Stimulated activated naive CD4-positive, alpha-beta T cell (primary cell): ENCODE data around the gene ZC3H15.

ENCODE experiments used
- DNase-seq, 6 experiments: peaks; one replicate each; lab custom pipeline; 2025; lab: John Stamatoyannopoulos, UW

Gene ZC3H15

DNA sequence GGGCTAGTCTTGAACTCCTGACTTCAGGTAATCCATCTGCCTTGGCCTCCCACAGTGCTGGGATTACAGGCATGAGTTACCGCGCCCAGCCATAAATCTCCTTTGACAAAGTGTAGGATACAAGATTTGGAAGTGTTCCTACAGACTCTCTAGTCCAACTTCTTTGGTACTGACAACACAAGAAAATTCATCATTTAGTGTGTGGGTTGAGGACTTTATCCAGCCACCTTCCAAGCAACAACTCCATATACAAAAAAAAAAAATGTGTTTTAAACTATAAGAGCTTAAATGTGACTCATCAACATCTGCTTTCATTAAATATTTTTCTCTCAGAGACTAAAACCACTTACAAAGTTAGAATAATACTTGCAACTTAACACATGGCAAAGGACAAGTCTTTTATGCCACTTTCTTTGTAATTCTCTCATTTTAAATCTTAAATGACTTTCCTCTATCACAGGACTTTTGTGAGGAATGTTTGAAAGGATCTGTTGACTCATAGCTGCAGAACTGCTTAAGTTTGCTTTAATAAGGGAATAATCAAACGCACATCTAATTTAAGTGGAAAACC, 57.6 kb downstream of the ZC3H15 start:
- DNase-seq = no peak

DNA sequence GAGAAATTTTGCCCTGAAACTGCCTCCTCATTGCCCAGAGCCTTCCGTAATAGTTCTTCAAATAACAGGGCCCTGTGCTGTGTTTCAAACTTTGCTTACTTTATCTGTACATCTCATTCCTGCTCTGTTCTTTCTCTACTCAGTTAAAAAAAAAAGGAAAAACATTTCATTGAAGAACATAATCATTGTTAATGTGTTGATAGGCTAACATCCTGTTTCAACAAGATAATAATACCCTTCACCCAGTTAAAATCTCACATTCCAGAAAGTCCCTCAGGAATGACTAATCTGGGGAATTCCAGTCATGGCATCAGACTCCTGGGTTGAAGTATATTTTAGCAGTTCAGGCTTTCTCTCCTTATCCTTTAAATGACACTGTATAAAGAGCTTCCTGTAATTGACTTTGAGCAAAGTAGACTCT, 58.2 kb downstream of the ZC3H15 start:
- no peak for DNase-seq

DNA sequence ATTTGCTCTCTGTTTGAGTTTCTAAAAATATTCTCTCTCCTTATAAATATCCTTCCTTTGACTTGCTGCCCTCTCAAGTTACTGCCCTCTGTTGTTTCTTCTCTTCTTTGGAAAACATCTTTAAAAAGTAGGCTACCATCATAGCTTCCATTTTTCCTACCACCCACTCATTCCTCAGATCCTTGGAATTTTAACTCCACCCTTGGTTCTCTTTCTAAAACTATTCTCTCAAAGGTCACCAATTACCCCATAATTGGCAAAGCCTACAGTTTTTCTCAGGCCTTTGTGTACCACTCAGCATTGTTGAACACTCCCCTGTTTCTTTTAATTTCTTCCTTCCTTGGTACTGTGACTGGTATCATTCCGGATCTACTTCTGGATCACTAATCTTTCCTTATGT, 60.8 kb downstream of the ZC3H15 start:
- no peak for DNase-seq

DNA sequence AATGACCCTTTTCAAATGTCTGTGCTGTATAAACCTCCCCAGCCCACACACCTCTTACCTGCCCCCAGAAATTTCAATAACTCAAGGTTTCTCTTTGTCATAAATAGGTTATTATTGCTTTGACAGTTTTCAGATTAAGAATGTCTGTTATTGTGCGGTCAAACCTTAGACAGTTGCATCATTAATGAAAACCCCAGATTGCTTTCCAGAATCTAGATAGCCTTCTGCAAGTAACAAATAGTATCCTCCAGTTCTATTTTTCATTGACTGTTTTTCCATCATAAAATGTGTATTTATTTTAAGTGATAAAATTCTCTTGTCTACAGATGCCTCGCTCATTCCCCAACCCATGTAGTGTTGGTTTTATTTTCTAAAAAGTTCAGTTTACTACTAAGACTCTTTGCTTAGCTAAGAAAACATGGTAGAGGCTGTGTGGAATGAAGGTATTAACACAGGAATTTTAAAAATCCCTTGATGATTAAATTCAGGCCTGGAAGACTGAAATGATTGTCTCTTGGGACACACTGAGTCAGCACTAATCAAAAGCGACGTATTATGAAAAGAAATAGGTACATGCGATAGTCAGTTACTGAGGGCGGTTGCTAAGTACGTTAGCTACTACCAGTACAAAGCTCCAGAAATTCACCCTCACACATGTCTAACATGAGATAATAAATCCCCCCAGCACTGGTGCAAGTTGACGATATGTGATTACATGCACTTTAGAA, 65.4 kb downstream of the ZC3H15 start:
- no peak for DNase-seq

DNA sequence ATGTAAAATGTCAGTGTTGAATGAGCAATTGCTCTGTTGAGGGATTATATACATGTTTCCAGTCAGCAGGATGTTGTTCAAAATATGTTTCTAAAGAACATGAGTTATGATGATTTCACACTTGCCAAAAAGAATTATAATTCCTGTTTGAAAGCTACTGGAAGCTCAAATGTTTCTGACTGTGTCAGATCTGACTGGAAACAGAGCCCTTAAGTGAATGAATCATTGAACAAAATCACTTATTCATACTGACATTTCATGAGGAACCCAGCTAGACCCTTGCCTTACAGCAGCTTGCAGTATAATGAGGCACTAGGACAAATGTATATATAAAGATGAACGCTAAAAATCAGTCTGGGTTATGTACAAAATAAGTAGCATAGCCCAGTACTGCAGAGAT, 68.4 kb downstream of the ZC3H15 start:
- DNase-seq = no peak

DNA sequence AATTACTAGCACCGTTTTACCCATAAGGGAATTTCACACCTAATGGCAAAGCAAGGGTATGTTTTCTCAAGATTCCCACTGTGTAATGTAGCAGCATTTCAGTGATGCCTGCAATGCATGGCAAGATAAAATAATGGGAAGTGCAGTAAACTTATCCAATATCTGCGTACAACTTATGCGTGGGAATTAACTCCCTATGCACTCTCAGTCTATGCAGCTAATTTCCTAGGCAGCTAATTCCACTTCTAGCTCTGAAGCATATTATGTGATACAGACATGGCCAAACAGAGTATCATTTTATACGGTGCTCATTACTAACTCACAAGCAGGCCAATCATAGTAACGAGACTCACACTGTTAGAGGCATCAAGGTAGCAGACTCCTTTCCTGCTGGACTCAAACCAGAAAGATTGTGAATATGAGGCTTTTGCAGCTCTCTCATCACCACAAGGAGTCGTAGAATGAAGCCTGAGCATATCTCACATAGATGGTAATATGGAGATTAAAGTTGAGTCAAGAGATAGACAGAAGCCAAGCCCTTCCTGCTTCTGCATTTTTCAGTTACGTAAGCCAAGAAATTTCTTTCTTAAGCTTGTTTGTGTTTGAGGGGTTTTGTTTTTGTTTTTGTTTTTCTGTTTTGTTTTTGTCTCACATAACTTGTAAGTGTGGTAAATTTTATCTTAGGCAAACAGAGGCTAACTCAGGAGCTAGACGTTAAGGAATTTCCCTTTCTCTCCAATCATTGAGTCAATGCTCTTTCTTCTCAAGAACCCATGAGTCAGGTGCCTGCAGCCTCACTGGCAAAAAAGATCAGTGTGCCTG, 69.0 kb downstream of the ZC3H15 start:
- DNase-seq = no peak

DNA sequence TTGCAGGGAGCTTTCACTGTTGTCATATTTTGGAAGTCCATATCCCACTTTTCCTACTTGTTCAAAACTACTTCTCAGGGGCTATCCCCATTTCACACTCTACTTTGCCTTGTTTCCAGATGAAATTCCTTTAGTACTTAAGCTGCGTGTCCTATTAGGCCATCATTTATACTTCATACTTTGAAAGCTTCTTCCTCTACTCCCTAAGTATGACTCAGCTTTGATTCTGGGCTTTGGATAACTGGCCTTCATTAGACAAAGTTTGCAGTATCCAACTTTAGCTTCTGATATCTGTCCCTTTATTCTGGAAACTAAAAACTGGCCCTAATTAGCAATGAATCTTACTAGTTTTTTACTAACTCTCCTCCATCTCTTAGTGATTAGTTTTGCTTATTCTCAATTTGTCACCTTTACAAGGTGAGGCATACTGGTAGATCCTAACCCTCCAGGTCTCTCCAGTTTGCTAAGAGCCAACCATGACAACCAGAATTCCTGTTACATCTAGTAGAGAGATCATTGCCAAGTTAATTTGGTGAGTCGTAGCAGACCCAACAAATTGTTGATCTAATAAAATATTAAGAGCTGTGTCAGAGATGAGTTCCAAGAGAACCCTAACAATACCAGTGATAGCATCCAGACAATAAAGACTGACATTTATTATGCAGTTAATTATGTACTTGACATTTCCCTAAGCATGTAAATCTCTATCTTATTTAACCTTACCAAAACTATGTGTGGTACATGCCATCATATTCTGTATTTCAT, 72.6 kb downstream of the ZC3H15 start:
- DNase-seq = no peak
